GM10248 (cell line): ENCODE results near the gene SCN5A.

ENCODE experiments used
- CTCF ChIA-PET: fragments of 300-600 bp; sonication (Branson Sonifier 250); formaldehyde crosslinking; extraction: SDS; loops from one replicate; lab custom pipeline; 2021; ENCODE audit warnings: antibody characterized with exemption; lab: Yijun Ruan, JAX
- POLR2A ChIA-PET: fragments of 350-650 bp; sonication (Branson Sonifier 250); formaldehyde crosslinking; extraction: SDS; loops from one replicate; lab custom pipeline; 2020; ENCODE audit warnings: antibody characterized with exemption; lab: Yijun Ruan, JAX
- DNase-seq: peaks from one replicate; pipeline ENCODE4 v3.0.0; 2012; ENCODE audit errors: extremely low spot score
- TF ChIP-seq, protein P1 (sequence below): IDR thresholded peaks from 2 replicates; pipeline ENCODE4 v1.5.1; 2012; ENCODE audit warnings: mild to moderate bottlenecking, low read depth; ENCODE audit errors: extremely low read depth, missing control alignments, control extremely low read depth

Gene SCN5A

GRCh38 chr3:38604246-38604645 is 45.2 kb downstream of the SCN5A start:
- ChIA-PET POLR2A (no interaction called here), CTCF (interaction anchor here (1.2 kb wide), 1 partner anchor 9 kb away, joined by 3 read pairs; no protein-coding TSS in a partner anchor)
- TF ChIP-seq, protein P1, sequence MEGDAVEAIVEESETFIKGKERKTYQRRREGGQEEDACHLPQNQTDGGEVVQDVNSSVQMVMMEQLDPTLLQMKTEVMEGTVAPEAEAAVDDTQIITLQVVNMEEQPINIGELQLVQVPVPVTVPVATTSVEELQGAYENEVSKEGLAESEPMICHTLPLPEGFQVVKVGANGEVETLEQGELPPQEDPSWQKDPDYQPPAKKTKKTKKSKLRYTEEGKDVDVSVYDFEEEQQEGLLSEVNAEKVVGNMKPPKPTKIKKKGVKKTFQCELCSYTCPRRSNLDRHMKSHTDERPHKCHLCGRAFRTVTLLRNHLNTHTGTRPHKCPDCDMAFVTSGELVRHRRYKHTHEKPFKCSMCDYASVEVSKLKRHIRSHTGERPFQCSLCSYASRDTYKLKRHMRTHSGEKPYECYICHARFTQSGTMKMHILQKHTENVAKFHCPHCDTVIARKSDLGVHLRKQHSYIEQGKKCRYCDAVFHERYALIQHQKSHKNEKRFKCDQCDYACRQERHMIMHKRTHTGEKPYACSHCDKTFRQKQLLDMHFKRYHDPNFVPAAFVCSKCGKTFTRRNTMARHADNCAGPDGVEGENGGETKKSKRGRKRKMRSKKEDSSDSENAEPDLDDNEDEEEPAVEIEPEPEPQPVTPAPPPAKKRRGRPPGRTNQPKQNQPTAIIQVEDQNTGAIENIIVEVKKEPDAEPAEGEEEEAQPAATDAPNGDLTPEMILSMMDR = no peak
- DNase-seq = no peak

DNA sequence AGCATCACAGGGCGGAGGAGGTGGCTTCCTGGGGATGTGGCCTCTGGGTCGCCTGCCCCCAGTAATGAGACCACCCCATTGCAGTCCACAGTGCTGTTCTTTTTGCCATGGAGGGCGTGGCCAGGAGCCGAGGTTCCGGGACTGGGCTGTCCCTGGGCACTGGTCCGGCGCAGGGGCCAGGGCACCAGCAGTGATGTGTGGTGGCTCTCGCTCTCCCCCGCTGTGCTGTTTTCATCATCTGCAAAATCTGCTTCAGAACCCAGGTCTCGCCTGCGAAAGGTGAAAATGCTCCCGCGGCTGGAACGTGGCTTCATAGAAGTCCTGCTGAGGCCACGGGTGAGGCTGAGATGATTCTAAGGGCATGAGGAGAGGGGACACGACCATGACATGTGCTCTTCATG is 45.8 kb downstream of the SCN5A start:
- POLR2A ChIA-PET = no interaction called here
- DNase-seq = no peak
- TF ChIP-seq, protein P1 = no peak
- CTCF ChIA-PET = interaction anchor here (1.2 kb wide), 1 partner anchor 10 kb away, joined by 3 read pairs; no protein-coding TSS in a partner anchor

GRCh38 chr3:38602576-38603250 is 46.8 kb downstream of the SCN5A start:
- POLR2A ChIA-PET = no interaction called here
- CTCF ChIA-PET = no interaction called here
- DNase-seq = no peak
- TF ChIP-seq, protein P1 = no peak

DNA sequence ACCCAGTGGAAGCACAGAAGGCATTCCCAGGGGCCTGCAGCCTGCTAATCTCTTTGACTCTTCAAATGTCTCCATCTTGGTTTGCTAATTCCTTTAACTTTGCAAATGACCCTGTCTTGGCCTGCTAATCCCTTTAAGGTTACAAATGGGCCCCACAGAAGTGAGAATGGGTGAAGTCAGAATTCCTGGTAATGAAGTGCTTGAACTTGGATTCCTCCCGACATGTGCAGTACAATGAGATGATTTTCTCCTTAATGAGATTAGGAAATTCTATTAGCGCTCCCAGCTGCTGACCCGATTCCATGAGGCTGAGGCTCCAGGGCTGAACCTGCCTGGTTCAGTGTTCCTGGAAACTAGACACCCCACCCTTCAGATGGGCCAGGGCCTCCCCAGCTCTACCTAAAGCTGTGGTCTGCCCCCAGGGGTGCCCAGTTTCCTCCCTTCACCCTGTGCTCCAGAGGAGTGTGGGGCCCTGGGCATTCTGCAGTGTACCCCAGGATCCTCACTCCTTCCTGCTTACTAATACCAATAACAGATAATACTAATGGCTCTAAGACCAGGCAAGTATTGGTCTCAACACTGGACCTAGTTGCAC is 47.4 kb downstream of the SCN5A start:
- TF ChIP-seq, protein P1 = no peak
- POLR2A ChIA-PET = no interaction called here
- CTCF ChIA-PET = no interaction called here
- no peak for DNase-seq

- no peak for DNase-seq
- POLR2A ChIA-PET = no interaction called here
- TF ChIP-seq, protein P1 = no peak
- CTCF ChIA-PET = interaction anchor here (1.1 kb wide), 1 partner anchor 11 kb away, joined by 3 read pairs; no protein-coding TSS in a partner anchor
Measured at GRCh38 chr3:38600551-38600950, 48.9 kb downstream of the SCN5A start.

DNA sequence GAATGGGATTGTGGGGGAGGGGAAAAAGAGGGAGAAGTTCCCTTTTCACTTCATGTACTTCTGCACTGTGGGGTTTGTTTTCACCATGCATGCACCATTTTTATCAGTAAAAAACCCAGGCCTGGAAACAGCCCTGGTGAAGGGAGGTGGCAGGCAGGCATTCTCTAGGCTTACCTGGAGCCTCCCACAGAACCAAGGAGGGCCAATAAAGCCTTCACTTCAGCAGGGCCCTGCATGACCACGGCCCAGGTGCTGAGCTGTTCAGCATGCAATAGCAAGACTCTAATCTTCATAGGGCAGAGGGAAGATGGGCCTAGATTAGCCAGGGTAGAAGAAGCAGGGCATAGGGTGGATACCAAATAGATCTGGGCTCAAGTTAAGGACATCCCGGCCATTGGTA is 49.6 kb downstream of the SCN5A start:
- POLR2A ChIA-PET = no interaction called here
- TF ChIP-seq, protein P1 = no peak
- CTCF ChIA-PET = interaction anchor here (1.1 kb wide), 2 partner anchors 10 to 24 kb away, joined by 3 read pairs; no protein-coding TSS in a partner anchor
- DNase-seq = no peak
